GM21825 (cell line): ENCODE measurements around the gene C10orf67.
"Not testable (repeated sequence)": the region's sequence is repeated elsewhere in the genome, so short reads cannot be mapped to it uniquely, and the experiment has no call there.

Source experiments
- ATAC-seq: cut with Tn5 transposase; IDR thresholded peaks from one replicate; pipeline ENCODE4 v1.9.1; 2021; ENCODE audit warnings: mild to moderate bottlenecking, moderate library complexity; ENCODE audit not compliant: unreplicated experiment

C10orf67 gene

DNA sequence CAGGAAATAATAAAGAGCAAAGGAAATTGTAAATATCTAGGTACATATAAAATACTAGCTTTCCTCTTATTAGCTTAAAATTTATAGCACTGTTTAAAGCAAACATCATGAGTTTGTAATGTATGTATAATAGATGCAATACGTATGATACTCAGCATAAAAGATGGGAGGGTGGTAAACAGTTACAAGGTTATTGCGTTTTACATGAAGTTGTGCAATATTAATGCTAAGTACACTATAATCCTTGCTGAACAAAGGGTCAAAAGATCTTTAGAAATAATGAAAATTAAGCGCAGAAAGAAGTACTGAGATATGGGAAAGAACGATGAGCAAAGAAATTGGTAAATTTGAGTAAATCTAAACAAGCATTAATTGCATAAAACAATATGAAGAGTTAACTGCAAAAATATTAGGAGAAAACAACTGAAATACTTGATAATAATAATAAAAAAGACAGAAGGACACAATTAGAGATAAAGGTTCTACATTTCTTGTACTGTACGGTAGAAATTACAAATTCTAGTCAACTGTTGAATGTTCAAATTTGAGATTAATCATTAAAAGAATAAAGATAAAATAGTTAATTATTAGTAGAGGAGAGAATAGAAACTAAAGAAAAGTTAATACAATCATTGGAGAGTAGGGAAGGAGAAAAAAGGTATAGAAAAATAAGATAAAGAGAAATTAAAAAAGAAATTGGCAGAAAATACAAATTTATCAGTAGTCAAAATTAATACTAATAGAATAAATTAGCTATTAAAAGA lies 17.9 kb downstream of the C10orf67 start:
- ATAC-seq = no peak

DNA sequence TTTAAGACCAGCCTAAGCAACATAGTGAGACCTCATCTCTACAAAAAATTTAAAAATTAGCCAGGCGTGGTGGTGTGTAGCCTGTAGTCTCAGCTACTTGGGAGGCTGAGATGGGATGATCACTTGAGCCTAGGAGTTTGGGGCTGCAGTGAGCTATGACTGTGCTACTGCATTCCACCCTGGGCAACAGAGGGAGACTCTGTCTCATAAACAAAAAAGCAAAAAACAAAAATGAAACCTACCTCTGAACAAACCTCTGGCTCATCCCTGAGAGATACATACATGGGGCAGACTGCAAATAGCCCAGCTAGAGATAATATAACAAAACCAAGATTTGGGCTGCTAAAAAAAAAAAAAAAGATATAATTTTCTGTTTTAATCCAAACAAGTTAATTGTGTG lies 19.5 kb downstream of the C10orf67 start:
- ATAC-seq = peak; percentile 83

DNA sequence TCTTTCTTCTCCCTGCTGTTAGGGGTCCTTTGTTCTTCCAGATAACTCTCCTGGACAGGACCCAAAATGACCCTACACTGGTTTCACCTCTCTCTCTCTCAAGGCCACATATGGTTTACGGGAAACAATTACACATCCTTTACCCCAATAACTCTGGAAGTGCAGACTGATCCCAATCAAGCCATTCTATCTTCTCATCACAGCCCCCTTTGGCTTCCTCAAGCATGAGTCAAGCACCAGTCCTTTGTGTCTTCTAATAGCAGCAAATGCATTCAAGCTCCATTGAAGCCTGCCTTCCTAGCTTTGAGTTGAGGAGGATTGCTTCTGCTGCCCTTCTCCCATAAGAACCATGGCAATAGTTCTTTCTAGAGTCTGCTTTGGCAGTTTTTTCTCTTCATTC lies 20.2 kb downstream of the C10orf67 start:
- ATAC-seq = no peak

DNA sequence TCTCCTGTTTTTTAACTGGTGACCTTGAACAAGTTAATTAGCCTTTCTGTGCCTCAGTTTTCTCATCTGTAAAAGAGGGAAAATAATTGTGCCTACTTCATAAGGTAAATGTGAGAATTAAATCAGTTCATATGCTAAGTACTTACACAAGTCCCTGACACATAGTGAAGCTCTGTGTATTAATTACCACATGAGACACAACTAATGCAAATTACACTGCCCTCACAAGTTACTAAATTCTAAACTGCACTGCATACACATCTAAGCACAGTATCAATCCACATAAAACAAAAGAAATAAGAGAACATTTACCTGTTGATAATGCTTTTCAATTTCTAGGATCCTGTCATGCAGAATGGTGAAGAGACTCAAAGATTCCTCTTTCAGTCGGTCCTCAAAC lies 22.5 kb downstream of the C10orf67 start:
- no peak for ATAC-seq

DNA sequence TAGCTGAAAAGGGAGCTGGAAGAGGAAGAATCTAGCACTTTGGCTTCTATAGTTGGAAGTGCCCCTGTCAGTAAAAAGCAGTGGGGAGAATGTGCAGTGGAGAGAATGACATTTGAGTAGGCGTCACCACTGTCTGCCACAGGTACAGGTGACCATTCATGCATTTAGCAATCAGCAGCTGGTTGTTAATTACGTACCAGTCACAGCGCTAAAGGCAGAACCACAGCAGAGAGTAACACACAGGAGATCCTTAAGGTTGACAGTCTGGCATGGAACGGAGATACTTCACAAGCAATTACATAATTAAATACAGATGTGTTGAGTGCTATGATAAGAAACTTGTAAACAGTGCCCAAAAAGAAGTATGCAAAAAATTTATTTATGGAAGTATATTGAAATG lies 24.8 kb downstream of the C10orf67 start:
- no peak for ATAC-seq

DNA sequence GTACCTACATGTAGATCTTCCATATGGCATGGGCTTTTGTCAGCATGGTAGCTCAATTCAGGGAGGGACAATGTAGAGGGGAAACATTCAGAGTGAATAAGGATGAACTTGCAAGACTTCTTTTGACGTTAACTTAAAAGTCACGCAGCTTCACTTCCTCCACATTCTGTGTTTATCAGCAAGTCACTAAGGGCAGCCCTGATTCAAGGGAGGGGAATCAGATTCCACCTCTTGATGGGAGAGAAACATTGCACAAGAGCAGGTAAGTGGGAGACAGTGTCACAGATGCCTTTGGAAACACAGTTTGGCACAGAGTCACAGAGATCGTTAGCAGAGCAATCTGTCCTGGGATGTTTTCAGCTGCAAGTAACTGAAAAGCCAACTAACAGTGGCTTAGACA lies 26.2 kb downstream of the C10orf67 start:
- no peak for ATAC-seq

DNA sequence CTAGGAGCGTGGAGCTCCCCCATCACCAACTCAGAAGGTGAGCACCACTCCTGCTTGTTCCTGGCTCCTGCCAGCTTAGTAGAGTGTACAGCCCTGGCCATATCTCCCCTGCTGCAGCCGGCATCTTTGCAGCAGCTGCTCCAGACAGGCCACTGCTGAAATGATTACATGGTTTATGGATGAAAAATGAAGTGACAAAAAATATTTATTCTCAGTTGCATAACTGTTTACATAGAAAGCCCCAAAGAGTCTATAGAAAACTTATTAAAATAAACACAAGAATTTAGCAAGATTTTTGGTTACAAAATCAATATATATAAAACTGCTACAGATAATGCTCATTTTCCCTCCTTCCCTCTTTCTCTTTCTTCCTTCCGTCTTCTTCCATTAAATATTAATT lies 27.2 kb downstream of the C10orf67 start:
- no peak for ATAC-seq

DNA sequence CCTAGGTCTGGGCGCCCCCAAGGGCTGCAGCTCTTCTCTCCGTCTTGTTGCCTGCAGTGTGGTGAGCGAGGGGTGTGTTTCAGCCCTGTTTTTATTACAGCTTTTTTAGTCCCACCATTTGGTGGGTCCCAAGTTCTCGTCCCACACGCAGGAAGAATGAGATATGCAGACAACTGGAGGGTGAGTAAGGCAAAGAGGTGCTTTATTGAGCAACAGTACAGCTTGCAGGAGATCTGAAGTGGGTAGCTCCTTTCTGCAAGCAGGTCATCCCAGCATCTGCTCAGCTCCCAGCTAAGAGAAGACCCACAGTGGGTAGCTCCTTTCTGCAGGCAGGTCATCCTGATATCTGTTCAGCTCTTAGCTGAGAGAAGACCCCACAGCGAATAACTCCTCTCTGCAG lies 28.2 kb downstream of the C10orf67 start:
- ATAC-seq = no peak

DNA sequence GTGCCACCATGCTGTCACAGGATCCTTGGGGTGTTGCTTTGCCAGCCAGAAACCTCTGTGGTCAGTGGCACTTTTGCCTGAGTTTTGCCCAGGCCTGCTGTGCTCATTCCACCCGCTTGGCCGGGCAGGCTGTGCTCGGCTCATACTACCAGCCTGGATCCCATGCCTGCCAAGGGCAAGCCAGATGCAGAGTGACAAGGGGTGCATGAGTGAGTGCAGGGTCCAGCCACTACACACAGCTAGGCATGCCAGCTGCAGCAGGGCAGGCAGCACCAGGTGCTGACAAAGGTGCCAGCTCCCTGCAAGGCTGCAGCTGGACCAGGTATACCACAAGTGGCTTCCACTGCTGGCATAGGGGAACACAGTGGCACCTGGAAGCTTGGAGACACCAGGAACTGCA lies 28.6 kb downstream of the C10orf67 start:
- ATAC-seq = no peak

DNA sequence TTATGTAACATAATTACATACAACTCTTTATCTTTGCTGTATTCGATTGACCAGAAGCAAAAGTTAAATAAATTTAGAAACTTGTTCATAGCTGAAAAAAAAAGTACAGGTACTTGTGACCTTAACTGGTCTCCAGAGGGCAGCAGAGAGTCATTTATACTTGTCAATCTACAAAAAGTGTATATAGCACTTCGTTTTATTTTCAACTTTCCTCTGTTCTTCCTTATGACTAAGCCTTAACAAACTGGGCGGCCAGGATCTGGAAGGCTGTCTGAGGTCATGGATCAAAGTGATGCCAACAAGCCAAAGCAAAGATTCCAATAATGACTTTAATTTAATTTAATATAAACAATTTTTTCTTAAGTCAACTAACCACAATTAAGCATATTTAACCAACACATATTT lies 29.8 kb downstream of the C10orf67 start:
- no peak for ATAC-seq

DNA sequence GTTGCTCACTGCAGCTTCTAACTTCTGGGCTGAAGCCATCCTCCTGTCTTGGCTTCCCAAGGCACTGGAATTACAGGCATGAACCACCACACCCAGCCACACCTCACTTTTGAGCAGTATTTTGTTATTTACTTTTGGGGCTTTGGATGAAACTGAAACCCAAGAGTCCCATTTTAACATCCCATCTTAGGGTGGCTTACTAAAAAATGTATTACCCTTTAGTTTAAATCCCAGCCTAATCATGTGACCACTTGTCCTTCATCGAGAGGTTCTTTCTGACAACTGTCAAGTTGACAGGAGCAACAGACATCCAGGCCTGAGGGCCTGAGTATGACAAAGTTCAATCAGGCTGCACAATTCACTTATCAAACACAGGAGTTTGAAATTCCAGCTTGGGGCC lies 33.6 kb downstream of the C10orf67 start:
- ATAC-seq = no peak

DNA sequence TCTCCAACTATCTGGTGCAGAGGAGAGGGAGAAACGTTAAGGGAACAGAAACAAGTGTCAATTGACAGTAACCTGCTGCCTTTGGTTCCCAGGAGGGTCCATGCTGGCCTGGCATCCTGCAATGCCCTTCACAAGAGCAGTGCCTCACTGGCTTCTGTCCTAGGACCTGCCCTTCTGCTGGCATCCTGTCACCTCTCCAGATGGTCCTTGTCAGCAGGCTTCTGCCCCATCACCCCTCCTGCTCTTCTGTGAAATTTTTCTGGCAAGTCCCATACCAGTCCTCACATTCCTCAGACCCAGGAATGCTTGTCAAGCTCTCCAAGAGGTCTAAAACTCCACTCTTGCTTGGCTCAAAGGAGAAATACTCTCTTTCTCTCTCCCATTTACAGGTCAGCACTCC lies 34.2 kb downstream of the C10orf67 start:
- no peak for ATAC-seq

DNA sequence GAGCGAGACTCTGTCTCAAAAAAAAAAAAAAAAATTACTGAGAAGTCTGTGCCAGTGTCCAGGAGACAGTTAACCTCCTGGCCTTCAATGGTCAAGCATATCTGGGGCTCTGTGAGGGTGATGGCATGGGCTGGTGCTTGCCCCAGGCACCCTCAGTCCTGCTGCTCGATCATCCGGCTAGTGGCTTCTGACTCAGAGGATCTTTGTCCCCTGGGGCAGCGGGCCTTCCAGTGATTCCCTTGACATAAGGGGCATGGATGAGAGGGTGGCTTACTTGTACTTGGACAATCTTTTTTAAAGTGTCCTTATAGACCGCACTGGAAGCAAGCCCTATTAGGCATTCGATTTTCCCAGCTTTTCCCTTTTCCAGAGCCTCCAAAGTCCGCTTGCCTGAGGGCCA lies 44.6 kb downstream of the C10orf67 start:
- ATAC-seq = not testable (repeated sequence)

DNA sequence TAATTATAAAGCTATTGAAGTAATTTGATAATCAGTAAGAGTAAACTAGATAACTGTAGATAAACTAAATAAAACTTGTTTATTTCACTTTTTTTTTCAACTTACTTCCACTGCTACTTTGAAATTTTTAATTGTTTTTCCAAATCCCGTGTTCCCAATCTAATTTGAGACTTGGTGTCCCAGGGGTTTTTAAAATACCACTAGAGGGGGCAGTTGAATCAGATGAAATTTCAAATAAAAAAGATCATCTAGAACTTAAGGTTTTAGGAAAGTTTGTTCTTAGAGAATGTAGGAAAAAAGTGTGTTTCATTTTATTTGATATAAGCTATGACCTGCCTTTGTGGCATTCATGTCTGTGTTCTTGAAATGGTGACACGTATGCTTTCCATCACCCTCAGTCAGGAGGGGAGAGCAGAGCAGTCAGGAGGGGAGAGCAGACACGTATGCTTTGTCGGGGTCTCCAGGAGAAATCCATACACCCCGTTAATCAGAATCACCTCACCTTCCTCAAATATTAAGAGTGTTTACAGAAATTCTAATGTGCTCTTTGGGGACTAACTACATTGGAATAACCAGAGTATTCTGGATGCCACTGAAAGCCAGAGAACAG lies 49.9 kb downstream of the C10orf67 start:
- no peak for ATAC-seq

DNA sequence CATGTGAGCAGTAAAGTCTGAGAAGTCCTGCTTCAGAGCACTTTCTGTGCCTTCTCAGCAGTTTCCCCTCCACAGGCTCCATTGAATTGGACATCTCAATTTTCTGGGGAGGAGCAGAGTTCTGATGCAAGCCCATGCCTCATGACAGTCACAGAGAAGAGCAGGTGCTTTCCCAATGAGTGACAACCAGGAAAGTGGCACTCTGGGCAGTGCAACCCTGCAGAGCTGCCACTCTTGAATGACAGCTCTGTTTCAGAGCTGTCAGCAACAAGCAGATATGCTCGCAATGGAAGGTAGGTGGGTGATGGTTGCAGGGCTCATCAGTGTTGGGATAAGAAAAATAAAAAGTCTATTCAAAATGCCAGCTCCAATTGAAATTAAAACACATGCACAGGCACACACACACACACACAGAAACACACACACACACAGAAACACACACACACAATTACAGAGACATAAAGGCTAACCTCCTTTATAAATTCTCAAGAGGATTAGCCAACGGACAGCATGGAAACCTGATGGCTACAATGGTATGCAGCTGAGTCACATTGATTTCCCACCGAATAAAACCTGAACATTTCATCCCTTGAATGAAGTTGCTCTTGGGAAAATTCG lies 50.5 kb downstream of the C10orf67 start:
- no peak for ATAC-seq

DNA sequence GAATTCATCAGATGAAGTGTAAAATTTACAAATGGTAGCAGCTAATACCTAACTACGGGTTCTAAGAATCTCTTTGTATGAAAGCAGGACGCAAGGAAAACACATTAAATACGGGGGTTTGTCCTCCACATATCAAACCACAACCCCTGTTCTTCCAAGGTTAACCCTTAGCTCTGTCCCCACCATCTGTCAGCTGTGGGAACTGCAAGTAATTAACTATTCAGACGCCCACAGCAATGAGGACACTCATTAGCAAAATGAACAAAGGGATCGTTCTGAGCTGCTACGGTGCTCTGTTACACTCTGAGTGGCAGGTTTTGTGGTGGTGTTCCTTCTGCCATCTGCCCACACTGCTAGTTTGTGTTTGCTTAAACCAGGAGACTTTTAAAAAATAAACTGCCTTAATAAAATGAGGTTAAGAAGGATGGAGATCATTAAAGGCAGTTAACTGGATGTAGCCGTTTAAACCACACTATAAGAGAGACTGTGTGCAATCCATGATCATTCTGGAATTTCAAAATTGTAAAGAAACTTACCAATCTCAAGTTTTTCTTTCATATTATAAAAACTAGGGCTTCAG lies 51.4 kb downstream of the C10orf67 start:
- peak; percentile 90 for ATAC-seq

DNA sequence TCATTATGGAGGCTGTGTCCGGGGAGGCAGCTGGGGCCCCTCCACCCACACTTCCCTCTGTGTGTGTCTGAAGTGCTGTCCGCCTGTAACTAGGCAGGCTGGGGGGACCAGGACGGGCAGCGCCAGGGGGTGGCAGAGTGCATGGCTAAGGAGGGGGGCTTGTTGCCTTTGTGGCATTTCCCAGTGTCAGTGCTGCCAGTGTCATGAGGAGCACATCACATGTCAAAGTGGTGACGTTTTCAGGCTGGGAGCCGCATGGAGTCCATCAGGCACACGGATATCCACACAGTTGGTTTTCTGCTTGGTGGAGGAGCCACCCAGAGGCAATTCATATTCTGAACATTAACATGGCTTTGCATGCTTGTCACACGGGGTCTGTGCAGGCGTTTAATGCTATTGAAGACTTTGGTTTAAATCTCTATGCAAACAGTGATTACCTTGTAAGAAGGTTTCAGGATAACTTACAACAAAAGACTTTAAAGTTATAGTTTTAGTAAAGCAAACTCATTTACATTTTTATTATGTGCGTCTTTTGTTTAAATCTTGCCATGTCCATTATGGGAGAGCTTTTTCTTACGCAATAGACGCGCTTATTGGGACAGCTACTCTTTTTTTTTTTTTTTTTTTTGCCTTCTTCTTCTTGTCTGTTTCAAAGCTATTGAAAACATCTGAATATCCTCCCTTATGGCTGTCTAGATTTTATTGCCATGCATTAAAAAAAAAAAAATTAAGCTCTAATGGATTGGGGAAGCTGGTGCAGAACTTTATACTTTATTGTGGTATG lies 52.9 kb downstream of the C10orf67 start:
- ATAC-seq = no peak

DNA sequence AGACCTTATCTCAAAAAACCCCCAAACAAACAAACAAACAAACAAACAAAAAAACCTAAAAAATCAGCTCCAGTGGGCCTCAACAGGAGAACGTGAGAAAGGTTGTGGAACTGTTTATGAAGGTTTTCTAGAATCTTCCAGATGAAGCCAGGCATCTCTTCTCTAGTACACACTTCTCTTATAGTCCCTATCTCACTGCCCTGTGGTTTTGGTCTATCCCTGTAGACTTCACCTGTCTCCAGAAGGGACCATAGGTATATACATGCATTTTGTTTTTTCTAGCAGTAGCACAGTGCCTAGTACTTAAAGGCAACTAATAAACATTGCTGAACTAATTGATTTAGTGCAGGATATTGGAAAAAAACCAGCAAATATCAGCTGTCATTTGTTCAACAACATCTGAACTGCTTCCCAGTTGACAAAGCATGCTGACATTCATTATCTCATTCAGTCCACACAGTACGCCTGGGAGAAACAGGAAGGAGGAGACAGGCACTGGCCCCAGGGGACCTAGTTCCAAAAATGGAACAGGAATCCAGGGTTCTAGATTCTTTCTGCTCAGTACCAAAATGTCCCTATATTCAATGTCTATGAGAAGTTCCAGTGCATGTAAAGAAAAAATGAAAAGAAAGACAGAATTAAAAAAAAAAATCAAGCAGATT lies 59.8 kb downstream of the C10orf67 start:
- ATAC-seq = no peak

DNA sequence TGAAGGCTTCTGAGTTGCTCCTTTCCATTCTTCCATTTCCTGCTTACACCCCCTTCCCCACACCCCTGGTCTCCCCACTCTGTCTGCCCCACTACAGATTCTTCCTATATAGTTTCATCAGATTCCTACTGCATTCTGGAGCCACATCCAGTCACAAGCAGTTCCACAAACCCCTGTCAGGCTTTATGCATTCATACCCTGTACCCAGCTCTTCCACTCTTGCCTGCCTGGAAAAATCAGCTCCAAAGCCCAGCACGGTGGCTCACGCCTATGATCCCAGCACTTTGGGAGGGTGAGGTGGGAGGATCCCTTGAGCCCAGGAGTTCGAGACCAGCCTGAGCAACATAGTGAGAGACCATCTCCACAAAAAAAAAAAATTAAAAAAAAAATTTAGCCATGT lies 60.4 kb downstream of the C10orf67 start:
- no peak for ATAC-seq

DNA sequence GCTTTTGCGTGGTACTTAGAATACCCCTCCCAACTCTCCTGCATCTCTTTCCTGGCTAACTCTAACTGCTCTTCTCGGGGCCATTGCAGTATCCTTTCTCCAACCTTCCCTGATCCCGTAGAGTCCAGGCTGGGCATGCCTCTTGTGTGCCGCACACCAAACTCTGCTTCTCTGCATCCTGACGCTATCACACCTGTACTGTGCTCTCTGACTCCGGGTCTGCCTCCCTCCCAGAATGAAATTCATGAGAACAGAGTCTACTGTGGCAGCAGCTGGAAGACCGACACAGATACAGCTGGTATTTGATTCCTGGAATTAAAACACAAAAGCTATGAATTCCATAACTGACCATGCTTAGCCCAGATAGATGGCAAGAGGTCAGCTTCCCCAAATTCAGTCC lies 60.9 kb downstream of the C10orf67 start:
- ATAC-seq = no peak

DNA sequence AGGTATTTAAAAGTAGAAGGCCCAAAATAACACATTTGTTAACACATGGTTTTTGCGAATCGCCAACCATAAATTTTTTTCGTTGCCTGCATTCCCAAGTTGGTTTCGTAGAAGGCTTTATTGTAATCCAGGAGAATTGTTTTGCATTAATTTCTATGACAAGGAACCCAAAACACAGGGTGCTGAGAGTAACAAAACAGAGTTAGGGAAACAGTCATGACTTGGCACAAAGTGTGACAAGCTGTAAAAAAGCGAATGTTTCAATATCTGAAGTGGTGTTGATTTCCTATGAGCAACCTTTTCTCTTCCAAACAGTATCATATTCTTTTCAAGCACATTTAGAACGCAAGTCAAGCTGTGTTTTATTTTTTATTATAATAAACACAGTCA lies 63.6 kb downstream of the C10orf67 start:
- ATAC-seq = no peak
